HCT116 (cell line): ENCODE data around the gene HIPK2. TPM values are rescaled to one million over a fixed set of nuclear protein-coding genes. Genes with fewer than 3 reads are reported as not detected.

ENCODE experiments used
- ATAC-seq: fragments of 200-7000 bp; cut with Tn5 transposase; 2 replicates; pipeline ENCODE4 v1.9.1; 2020; ENCODE audit warnings: mild to moderate bottlenecking, moderate library complexity
- BruUV-seq: library from RNA; stranded (reverse); fragments of 400-500 nt; replicated peaks from 2 replicates; lab custom pipeline; 2021; lab: Mats Ljungman, UMichigan
- CTCF ChIA-PET: fragments of 300-600 bp; sonication (Branson Sonifier 250); formaldehyde crosslinking; loops from one replicate; lab custom pipeline; 2021; ENCODE audit warnings: antibody characterized with exemption; lab: Charles Lee
- POLR2A ChIA-PET: fragments of 300-600, 350-600 bp; sonication (Branson Sonifier 250); formaldehyde crosslinking; loops from one replicate; lab custom pipeline; 2021; ENCODE audit warnings: antibody characterized with exemption; lab: Charles Lee
- RAD21 ChIA-PET, 2 experiments: fragments of 300-600 bp; sonication (Branson Sonifier 250); formaldehyde crosslinking; loops; one replicate each; lab custom pipeline; 2023; ENCODE audit warnings: low total read pairs in 2 of 2; ENCODE audit not compliant: uncharacterized antibody in 2 of 2, unreplicated experiment in 2 of 2, low non-redundant PET in 1 of 2; lab: Charles Lee
- DNase-seq: peaks from one replicate; pipeline ENCODE4 v3.0.0-alpha.2; 2010; ENCODE audit warnings: low read depth, low spot score
- H2AFZ ChIP-seq: fragments of 200-600 bp; shearing (Covaris generic), sonication (generic); 2 replicates; pipeline ENCODE4 v1.6.1; 2017; ENCODE audit warnings: low read depth, mixed run types, mixed read lengths, antibody characterized with exemption, low read length; ENCODE audit not compliant: poor library complexity, severe bottlenecking
- H3K27ac ChIP-seq: 2 replicates; pipeline ENCODE4 v1.5.1; 2012; ENCODE audit warnings: low read depth, low read length
- H3K27me3 ChIP-seq: fragments of 200-600 bp; sonication (generic); 2 replicates; pipeline ENCODE4 v1.6.1; 2016; ENCODE audit warnings: mixed run types, low read length, mixed read lengths; ENCODE audit not compliant: insufficient read depth
- H3K36me3 ChIP-seq, 2 experiments: fragments of 200-500 bp in 1 of 2; fragments of 200-600 bp in 1 of 2; sonication (Bioruptor generic) in 1 of 2; sonication (generic) in 1 of 2; 2 replicates each; pipeline versions ENCODE4 v1.5.1 to v1.6.1; 2014 to 2016; ENCODE audit warnings: low read length in 2 of 2, inconsistent platforms in 1 of 2, mixed read lengths in 1 of 2, mixed run types in 1 of 2; ENCODE audit not compliant: insufficient read depth in 2 of 2, control insufficient read depth in 1 of 2
- H3K4me1 ChIP-seq, 2 experiments: fragments of 200-600 bp in 1 of 2; sonication (generic) in 1 of 2; 2 replicates each; pipeline versions ENCODE4 v1.5.1 to v1.6.1; 2012 to 2017; ENCODE audit warnings: low read length in 2 of 2, inconsistent platforms in 1 of 2, mild to moderate bottlenecking in 1 of 2, mixed read lengths in 1 of 2, mixed run types in 1 of 2, moderate library complexity in 1 of 2; ENCODE audit not compliant: insufficient read depth in 2 of 2, control insufficient read depth in 1 of 2
- H3K4me2 ChIP-seq: fragments of 200-600 bp; sonication (generic); 2 replicates; pipeline ENCODE4 v1.6.1; 2017; ENCODE audit warnings: mixed run types, low read length, mixed read lengths
- H3K4me3 ChIP-seq, 2 experiments: fragments of 200-600 bp in 1 of 2; sonication (generic) in 1 of 2; replicated peaks in 1 of 2; 2 replicates each; pipeline ENCODE4 v1.5.1; 2011 to 2016; ENCODE audit warnings: low read length in 2 of 2, control low read depth in 1 of 2, low read depth in 1 of 2, mild to moderate bottlenecking in 1 of 2, mixed read lengths in 1 of 2, mixed run types in 1 of 2
- H3K79me2 ChIP-seq: fragments of 200-600 bp; sonication (generic); 2 replicates; pipeline ENCODE4 v1.6.1; 2017; ENCODE audit warnings: mild to moderate bottlenecking, mixed run types, low read length, moderate library complexity, mixed read lengths; ENCODE audit not compliant: insufficient read depth
- H3K9ac ChIP-seq: fragments of 200-600 bp; sonication (generic); 2 replicates; pipeline ENCODE4 v1.6.1; 2016; ENCODE audit warnings: low read length, mixed read lengths
- H3K9me2 ChIP-seq: fragments of 200-600 bp; sonication (generic), shearing (Covaris generic); 2 replicates; pipeline ENCODE4 v1.6.1; 2017; ENCODE audit warnings: mixed run types, mild to moderate bottlenecking, moderate library complexity; ENCODE audit not compliant: insufficient read depth
- H3K9me3 ChIP-seq, 2 experiments: fragments of 200-500 bp in 1 of 2; fragments of 200-600 bp in 1 of 2; sonication (Bioruptor generic) in 1 of 2; sonication (generic) in 1 of 2; 2 replicates each; pipeline ENCODE4 v1.6.1; 2014 to 2017; ENCODE audit warnings: low read length in 2 of 2, mixed read lengths in 2 of 2, inconsistent platforms in 1 of 2, low read depth in 1 of 2, mild to moderate bottlenecking in 1 of 2, mixed run types in 1 of 2, moderate library complexity in 1 of 2; ENCODE audit not compliant: control insufficient read depth in 1 of 2, insufficient read depth in 1 of 2
- H4K20me1 ChIP-seq: fragments of 200-600 bp; sonication (generic), shearing (Covaris generic); 2 replicates; pipeline ENCODE4 v1.6.1; 2017; ENCODE audit warnings: mixed run types, mild to moderate bottlenecking, moderate library complexity; ENCODE audit not compliant: insufficient read depth
- CBX3 ChIP-seq: IDR thresholded peaks from 2 replicates; pipeline ENCODE4 v1.6.1; 2012; ENCODE audit warnings: low read depth
- EGR1 ChIP-seq: IDR thresholded peaks from 2 replicates; pipeline ENCODE4 v1.6.1; 2012; ENCODE audit warnings: low read depth
- FOSL1 ChIP-seq: IDR thresholded peaks from 2 replicates; pipeline ENCODE4 v1.6.1; 2012; ENCODE audit warnings: low read depth
- POLR2AphosphoS5 ChIP-seq: IDR thresholded peaks from 2 replicates; pipeline ENCODE4 v1.6.1; 2011; ENCODE audit warnings: mild to moderate bottlenecking, low read depth, low read length, moderate library complexity
- RAD21 ChIP-seq: IDR thresholded peaks from 2 replicates; pipeline ENCODE4 v1.6.1; 2012; ENCODE audit warnings: low read depth, mild to moderate bottlenecking
- SIN3A ChIP-seq: IDR thresholded peaks from 2 replicates; pipeline ENCODE4 v1.6.1; 2012; ENCODE audit warnings: low read depth
- SP1 ChIP-seq: IDR thresholded peaks from 2 replicates; pipeline ENCODE4 v1.6.1; 2012; ENCODE audit warnings: low read depth
- intact Hi-C: fragments of 100-400 bp; cut with micrococcal nuclease; formaldehyde crosslinking; loops from 2 replicates; pipeline ENCODE4 v1.10.0; 2022
- total RNA-seq: library from RNA; stranded (reverse); gene quantifications from one replicate; pipeline ENCODE4 v1.2.1, GENCODE V29; 2021; ENCODE audit not compliant: unreplicated experiment
- TF ChIP-seq, protein P1 (sequence below), 3 experiments: fragments of 200-600 bp in 1 of 3; sonication (generic) in 1 of 3; IDR thresholded peaks in 2 of 3; conservative IDR thresholded peaks in 1 of 3; 2 replicates each; pipeline ENCODE4 v1.5.1; 2012 to 2017; ENCODE audit warnings: low read depth in 2 of 3, low read length in 2 of 3, antibody characterized with exemption in 1 of 3, borderline replicate concordance in 1 of 3, control low read depth in 1 of 3, mild to moderate bottlenecking in 1 of 3, mixed read lengths in 1 of 3, mixed run types in 1 of 3, moderate library complexity in 1 of 3; ENCODE audit not compliant: insufficient read depth in 1 of 3
- TF ChIP-seq, protein P2 (sequence below): IDR thresholded peaks from 2 replicates; pipeline ENCODE4 v1.6.1; 2011; ENCODE audit warnings: mild to moderate bottlenecking, low read length, moderate library complexity; ENCODE audit not compliant: insufficient replicate concordance; ENCODE audit errors: extremely low read depth

HIPK2 gene
- total RNA-seq, 1 experiment from 2014 or later: 49.5 TPM

DNA sequence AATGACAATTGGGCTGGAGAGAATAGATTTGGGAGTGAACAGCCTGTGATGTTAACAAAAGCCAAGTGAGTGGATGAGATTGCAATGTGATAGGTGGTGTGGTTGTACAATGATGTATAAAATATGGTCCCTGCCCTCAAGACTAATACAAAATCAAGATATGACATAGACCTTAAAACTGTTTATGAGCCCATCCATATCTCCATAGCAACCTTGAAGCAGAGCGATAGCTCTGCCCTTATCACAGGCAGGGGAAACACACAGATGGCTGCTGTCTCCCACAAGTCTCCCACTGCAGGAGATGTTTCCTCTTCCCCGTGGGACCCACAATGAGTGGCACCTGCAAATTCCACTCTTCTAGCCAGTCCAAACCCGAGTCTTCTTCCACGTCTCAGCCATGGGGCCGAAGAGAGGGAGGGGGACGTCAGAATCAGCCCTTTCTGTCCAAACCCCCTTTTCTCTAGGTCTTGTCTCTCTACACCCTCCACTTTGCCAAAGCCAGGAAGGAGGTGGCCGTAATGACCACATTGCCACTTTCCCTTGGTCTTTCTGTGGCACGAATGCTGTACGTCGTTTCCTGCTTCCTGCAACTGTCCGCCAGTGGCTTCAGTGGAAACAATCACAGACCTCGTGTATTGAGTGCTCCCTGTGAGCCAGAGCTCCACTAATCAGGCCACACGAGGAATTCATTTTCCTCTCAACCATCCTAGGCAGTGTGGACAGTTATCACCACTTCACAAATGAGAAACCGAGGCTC is 43.7 kb upstream of the HIPK2 start:
- TF ChIP-seq, protein P1, sequence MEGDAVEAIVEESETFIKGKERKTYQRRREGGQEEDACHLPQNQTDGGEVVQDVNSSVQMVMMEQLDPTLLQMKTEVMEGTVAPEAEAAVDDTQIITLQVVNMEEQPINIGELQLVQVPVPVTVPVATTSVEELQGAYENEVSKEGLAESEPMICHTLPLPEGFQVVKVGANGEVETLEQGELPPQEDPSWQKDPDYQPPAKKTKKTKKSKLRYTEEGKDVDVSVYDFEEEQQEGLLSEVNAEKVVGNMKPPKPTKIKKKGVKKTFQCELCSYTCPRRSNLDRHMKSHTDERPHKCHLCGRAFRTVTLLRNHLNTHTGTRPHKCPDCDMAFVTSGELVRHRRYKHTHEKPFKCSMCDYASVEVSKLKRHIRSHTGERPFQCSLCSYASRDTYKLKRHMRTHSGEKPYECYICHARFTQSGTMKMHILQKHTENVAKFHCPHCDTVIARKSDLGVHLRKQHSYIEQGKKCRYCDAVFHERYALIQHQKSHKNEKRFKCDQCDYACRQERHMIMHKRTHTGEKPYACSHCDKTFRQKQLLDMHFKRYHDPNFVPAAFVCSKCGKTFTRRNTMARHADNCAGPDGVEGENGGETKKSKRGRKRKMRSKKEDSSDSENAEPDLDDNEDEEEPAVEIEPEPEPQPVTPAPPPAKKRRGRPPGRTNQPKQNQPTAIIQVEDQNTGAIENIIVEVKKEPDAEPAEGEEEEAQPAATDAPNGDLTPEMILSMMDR (IDR thresholded peaks at IDR 0.05 in 2 of 3, conservative IDR thresholded peaks at IDR 0.05 in 1 of 3; ENCODE audit: borderline replicate concordance in 1 of 3, insufficient read depth in 1 of 3, low read depth in 2 of 3, low read length in 2 of 3): no peak
- TF ChIP-seq EGR1 (no peak), SIN3A (no peak), FOSL1 (no peak), RAD21 (no peak), POLR2AphosphoS5 (no peak), SP1 (no peak), CBX3 (no peak)
- TF ChIP-seq, protein P2, sequence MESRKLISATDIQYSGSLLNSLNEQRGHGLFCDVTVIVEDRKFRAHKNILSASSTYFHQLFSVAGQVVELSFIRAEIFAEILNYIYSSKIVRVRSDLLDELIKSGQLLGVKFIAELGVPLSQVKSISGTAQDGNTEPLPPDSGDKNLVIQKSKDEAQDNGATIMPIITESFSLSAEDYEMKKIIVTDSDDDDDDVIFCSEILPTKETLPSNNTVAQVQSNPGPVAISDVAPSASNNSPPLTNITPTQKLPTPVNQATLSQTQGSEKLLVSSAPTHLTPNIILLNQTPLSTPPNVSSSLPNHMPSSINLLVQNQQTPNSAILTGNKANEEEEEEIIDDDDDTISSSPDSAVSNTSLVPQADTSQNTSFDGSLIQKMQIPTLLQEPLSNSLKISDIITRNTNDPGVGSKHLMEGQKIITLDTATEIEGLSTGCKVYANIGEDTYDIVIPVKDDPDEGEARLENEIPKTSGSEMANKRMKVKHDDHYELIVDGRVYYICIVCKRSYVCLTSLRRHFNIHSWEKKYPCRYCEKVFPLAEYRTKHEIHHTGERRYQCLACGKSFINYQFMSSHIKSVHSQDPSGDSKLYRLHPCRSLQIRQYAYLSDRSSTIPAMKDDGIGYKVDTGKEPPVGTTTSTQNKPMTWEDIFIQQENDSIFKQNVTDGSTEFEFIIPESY: no peak
- ATAC-seq: no peak
- Histone ChIP-seq H3K79me2 (no peaks in the 10 kb centered on the region), H3K9me2 (no peaks in the 10 kb centered on the region), H4K20me1 (no peaks in the 10 kb centered on the region), H3K27ac (no peak overlapping the region), H3K36me3 (no peaks in the 10 kb centered on the region), H2AFZ (no peak overlapping the region), H3K4me2 (no peak overlapping the region), H3K9me3 (no peaks in the 10 kb centered on the region), H3K4me1 (peaks cover 0 to 7% of the 10 kb centered on the region in 2 experiments; a peak in 2 of 4 replicates), H3K4me3 (no peak overlapping the region), H3K9ac (no peak overlapping the region), H3K27me3 (peaks cover 17% of the 10 kb centered on the region; the same call in 1 of the 2 replicates)
- CTCF ChIA-PET: no interaction called here
- POLR2A ChIA-PET: no interaction called here
- intact Hi-C loops: no loop called here
- no peak for DNase-seq
- BruUV-seq: no TSS peak
- RAD21 ChIA-PET: no interaction called here
